Measurements from ENCODE around the gene SDF2L1. TPM values are rescaled to one million over a fixed set of nuclear protein-coding genes. Genes with fewer than 3 reads are reported as not detected.
"Not testable (repeated sequence)": the region's sequence is repeated elsewhere in the genome, so short reads cannot be mapped to it uniquely, and the experiment has no call there.

Gene SDF2L1
- total and polyA plus RNA-seq, 2 donors (not counting 3 experiments of a cell fraction or from before 2014, with no cell fraction given), result 66.7 to 79.5 TPM

GRCh38 chr22:21643533-21644357, 1.6 kb downstream of the SDF2L1 start:
- TF ChIP-seq POLR2AphosphoS5 (IDR thresholded peaks at IDR 0.05; ENCODE audit: insufficient read depth, low read depth, low read length), result no peak
- ChIA-PET CTCF (interaction anchor here (1.0 to 3.5 kb wide), 10 partner anchors 9 to 187 kb away, joined by 3 to 41 read pairs (median 6); partner anchors contain the start of gene YDJC), POLR2A (no interaction called here)
- H3K27ac ChIP-seq (ENCODE audit: insufficient read depth, low read depth, low read length), result no peak overlapping the region
- H3K36me3 ChIP-seq (ENCODE audit: control insufficient read depth in 2 of 2, extremely low read depth in 1 of 2, insufficient read depth in 2 of 2, low read length in 2 of 2), result peaks cover 3 to 11% of the 10 kb centered on the region in 2 experiments
- peaks cover 14% of the 10 kb centered on the region for H3K4me1 ChIP-seq (ENCODE audit: control insufficient read depth, extremely low read depth, insufficient read depth, low read length)
- peaks cover 19% of the 10 kb centered on the region for H3K79me2 ChIP-seq (ENCODE audit: control insufficient read depth, insufficient read depth, low read length)
- intact Hi-C loops (cut with micrococcal nuclease), result loop anchor here (1.0 kb wide), 1 partner anchor 14 kb away; no protein-coding TSS in a partner anchor
- H3K4me2 ChIP-seq (ENCODE audit: insufficient read depth, low read length), result peak overlapping the region; percentile 80
- no peaks in the 10 kb centered on the region for H3K9me3 ChIP-seq (replicated peaks; ENCODE audit: control insufficient read depth, insufficient read depth, low read length)
- dilution Hi-C loops (cut with MboI; ENCODE audit: extremely low pct_ligation_motif_present, low sequenced_read_pairs), result no loop called here
- FAIRE-seq, result no peak
- no peak overlapping the region for H2AFZ ChIP-seq (ENCODE audit: low read depth, low read length)
- no peaks in the 10 kb centered on the region for H3K9me1 ChIP-seq (replicated peaks; ENCODE audit: control insufficient read depth, extremely low read depth, insufficient read depth, low read length)
- H3K4me3 ChIP-seq (replicated peaks in 1 of 3; ENCODE audit: insufficient read depth in 1 of 3, low read depth in 1 of 3, low read length in 3 of 3), result peak overlapping the region in 2 of 3 experiments; percentile 43 to 81
- no peak for DNase-seq (ENCODE audit: low read depth, low spot score)
- no peaks in the 10 kb centered on the region for H4K20me1 ChIP-seq (replicated peaks; ENCODE audit: control insufficient read depth, extremely low read depth, insufficient read depth, low read length)
- H3K27me3 ChIP-seq (ENCODE audit: control insufficient read depth in 2 of 2, insufficient read depth in 2 of 2, low read length in 2 of 2), result no peaks in the 10 kb centered on the region
- BruUV-seq (replicated peaks), result no TSS peak
- peak overlapping the region; percentile 66 for H3K9ac ChIP-seq (replicated peaks; ENCODE audit: extremely low read depth, insufficient read depth, low read length)

GRCh38 chr22:21645513-21645912, 3.4 kb downstream of the SDF2L1 start:
- DNase-seq (ENCODE audit: low read depth, low spot score); H2AFZ ChIP-seq (ENCODE audit: low read depth, low read length); H3K9me1 ChIP-seq (replicated peaks; ENCODE audit: control insufficient read depth, extremely low read depth, insufficient read depth, low read length); dilution Hi-C loops (cut with MboI; ENCODE audit: extremely low pct_ligation_motif_present, low sequenced_read_pairs); FAIRE-seq; H3K27me3 ChIP-seq (ENCODE audit: control insufficient read depth in 2 of 2, insufficient read depth in 2 of 2, low read length in 2 of 2); H3K9ac ChIP-seq (replicated peaks; ENCODE audit: extremely low read depth, insufficient read depth, low read length); intact Hi-C loops (cut with micrococcal nuclease); H3K9me3 ChIP-seq (replicated peaks; ENCODE audit: control insufficient read depth, insufficient read depth, low read length); H3K4me2 ChIP-seq (ENCODE audit: insufficient read depth, low read length); BruUV-seq (replicated peaks); H3K27ac ChIP-seq (ENCODE audit: insufficient read depth, low read depth, low read length); H3K4me3 ChIP-seq (replicated peaks in 1 of 3; ENCODE audit: insufficient read depth in 1 of 3, low read depth in 1 of 3, low read length in 3 of 3); H4K20me1 ChIP-seq (replicated peaks; ENCODE audit: control insufficient read depth, extremely low read depth, insufficient read depth, low read length): not testable (repeated sequence)
- ChIA-PET CTCF (interaction anchor here (0.7 to 2.8 kb wide), 4 partner anchors 11 to 77 kb away, joined by 4 to 15 read pairs (median 6); no protein-coding TSS in a partner anchor), POLR2A (interaction anchor here (0.7 kb wide), 1 partner anchor 201 kb away, joined by 7 read pairs; no protein-coding TSS in a partner anchor)
- peaks cover 19% of the 10 kb centered on the region for H3K79me2 ChIP-seq (ENCODE audit: control insufficient read depth, insufficient read depth, low read length)
- H3K4me1 ChIP-seq (ENCODE audit: control insufficient read depth, extremely low read depth, insufficient read depth, low read length), result peaks cover 14% of the 10 kb centered on the region
- H3K36me3 ChIP-seq (ENCODE audit: control insufficient read depth in 2 of 2, extremely low read depth in 1 of 2, insufficient read depth in 2 of 2, low read length in 2 of 2), result peaks cover 3 to 11% of the 10 kb centered on the region in 2 experiments
